Neural cell (in vitro differentiated cells): ENCODE measurements around the gene CBLIF. TPM values are rescaled to one million over a fixed set of nuclear protein-coding genes. Genes with fewer than 3 reads are reported as not detected.

Source experiments
- H2AFZ ChIP-seq: fragments of 200-600, 300-800 bp; sonication (generic), shearing (Covaris generic); 2 replicates; pipeline ENCODE4 v1.6.0; 2014; ENCODE audit warnings: low read depth, mild to moderate bottlenecking, antibody characterized with exemption, low read length, moderate library complexity
- H3F3A ChIP-seq: fragments of 200-600 bp; shearing (Covaris generic); 2 replicates; pipeline ENCODE4 v1.6.1; 2016; ENCODE audit warnings: mild to moderate bottlenecking, moderate library complexity, mixed read lengths, antibody characterized with exemption, low read length; ENCODE audit not compliant: insufficient read depth, poor library complexity, severe bottlenecking
- H3K27ac ChIP-seq: fragments of 200-600, 300-800 bp; sonication (generic), shearing (Covaris generic); 2 replicates; pipeline ENCODE4 v1.5.1; 2014; ENCODE audit warnings: mild to moderate bottlenecking, low read length, moderate library complexity
- H3K27me3 ChIP-seq: fragments of 300-800, 200-600 bp; sonication (generic), shearing (Covaris generic); 2 replicates; pipeline ENCODE4 v1.6.0; 2014; ENCODE audit warnings: mild to moderate bottlenecking, low read depth, low read length, moderate library complexity; ENCODE audit not compliant: insufficient read depth
- H3K36me3 ChIP-seq: fragments of 300-800, 200-600 bp; sonication (generic), shearing (Covaris generic); 2 replicates; pipeline ENCODE4 v1.5.1; 2014; ENCODE audit warnings: mild to moderate bottlenecking, antibody characterized with exemption, low read length, moderate library complexity; ENCODE audit not compliant: insufficient read depth
- H3K4me2 ChIP-seq: fragments of 300-800, 200-600 bp; sonication (generic), shearing (Covaris generic); 2 replicates; pipeline ENCODE4 v1.6.0; 2014; ENCODE audit warnings: mild to moderate bottlenecking, low read length
- H3K4me3 ChIP-seq: fragments of 300-800, 200-600 bp; sonication (generic), shearing (Covaris generic); 2 replicates; pipeline ENCODE4 v1.5.1; 2014; ENCODE audit warnings: mild to moderate bottlenecking, low read length, moderate library complexity
- H3K79me2 ChIP-seq: fragments of 200-600 bp; shearing (Covaris generic); replicated peaks from 2 replicates; pipeline ENCODE4 v1.6.0; 2014; ENCODE audit warnings: mild to moderate bottlenecking, low read length, moderate library complexity; ENCODE audit not compliant: insufficient read depth
- H3K9ac ChIP-seq: fragments of 300-800, 200-600 bp; sonication (generic), shearing (Covaris generic); 2 replicates; pipeline ENCODE4 v1.6.1; 2016; ENCODE audit warnings: mild to moderate bottlenecking, low read length, mixed read lengths
- H3K9me2 ChIP-seq: fragments of 200-600 bp; shearing (Covaris generic); 2 replicates; pipeline ENCODE4 v1.6.1; 2016; ENCODE audit warnings: mild to moderate bottlenecking, low read length, mixed read lengths; ENCODE audit not compliant: insufficient read depth
- H3K9me3 ChIP-seq: fragments of 200-600, 300-800 bp; sonication (generic), shearing (Covaris generic); 2 replicates; pipeline ENCODE4 v1.6.1; 2016; ENCODE audit warnings: mild to moderate bottlenecking, mixed run types, low read length, moderate library complexity, mixed read lengths
- H4K20me1 ChIP-seq: fragments of 200-600 bp; shearing (Covaris generic); 2 replicates; pipeline ENCODE4 v1.6.1; 2016; ENCODE audit warnings: mild to moderate bottlenecking, mixed run types; ENCODE audit not compliant: insufficient read depth
- EP300 ChIP-seq: fragments of 450-650 bp; conservative IDR thresholded peaks from 2 replicates; pipeline ENCODE4 v1.6.1; 2014; ENCODE audit warnings: antibody characterized with exemption, mild to moderate bottlenecking, moderate library complexity; ENCODE audit not compliant: poor library complexity, severe bottlenecking
- EZH2 ChIP-seq: fragments of 200-600, 300-800 bp; shearing (Covaris generic), sonication (generic); IDR thresholded peaks from 2 replicates; pipeline ENCODE4 v1.6.1; 2014; ENCODE audit warnings: antibody characterized with exemption, low read length, borderline replicate concordance, mild to moderate bottlenecking; ENCODE audit not compliant: insufficient read depth, poor library complexity, severe bottlenecking
- MXI1 ChIP-seq: fragments of 450-650 bp; conservative IDR thresholded peaks from 2 replicates; pipeline ENCODE4 v1.6.1; 2014; ENCODE audit warnings: antibody characterized with exemption, mild to moderate bottlenecking; ENCODE audit not compliant: poor library complexity, severe bottlenecking
- POLR2AphosphoS5 ChIP-seq: IDR thresholded peaks from 2 replicates; pipeline ENCODE4 v1.6.1; 2012
- RAD21 ChIP-seq: fragments of 450-650 bp; conservative IDR thresholded peaks from 2 replicates; pipeline ENCODE4 v1.6.1; 2014; ENCODE audit warnings: antibody characterized with exemption, mild to moderate bottlenecking, moderate library complexity
- SMC3 ChIP-seq: fragments of 450-650 bp; conservative IDR thresholded peaks from 2 replicates; pipeline ENCODE4 v1.6.1; 2014; ENCODE audit warnings: antibody characterized with exemption, mild to moderate bottlenecking, moderate library complexity; ENCODE audit not compliant: poor library complexity
- TAF1 ChIP-seq: IDR thresholded peaks from 2 replicates; pipeline ENCODE4 v1.6.1; 2012; ENCODE audit warnings: low read depth
- polyA plus RNA-seq: library from polyadenylated mRNA; depleted of rRNA; stranded (reverse); fragments of >200 nt; gene quantifications from 2 replicates; pipeline ENCODE4 v1.2.3, GENCODE V29; 2014
- TF ChIP-seq, protein P1 (sequence below): fragments of 450-650 bp; IDR thresholded peaks from 2 replicates; pipeline ENCODE4 v1.5.1; 2014; ENCODE audit warnings: antibody characterized with exemption, mild to moderate bottlenecking, moderate library complexity; ENCODE audit not compliant: poor library complexity, severe bottlenecking
- TF ChIP-seq, protein P2 (sequence below): IDR thresholded peaks from 2 replicates; pipeline ENCODE4 v1.6.1; 2012; ENCODE audit warnings: borderline replicate concordance

CBLIF gene
- polyA plus RNA-seq, 1 donor from 2014 or later, result not detected

DNA sequence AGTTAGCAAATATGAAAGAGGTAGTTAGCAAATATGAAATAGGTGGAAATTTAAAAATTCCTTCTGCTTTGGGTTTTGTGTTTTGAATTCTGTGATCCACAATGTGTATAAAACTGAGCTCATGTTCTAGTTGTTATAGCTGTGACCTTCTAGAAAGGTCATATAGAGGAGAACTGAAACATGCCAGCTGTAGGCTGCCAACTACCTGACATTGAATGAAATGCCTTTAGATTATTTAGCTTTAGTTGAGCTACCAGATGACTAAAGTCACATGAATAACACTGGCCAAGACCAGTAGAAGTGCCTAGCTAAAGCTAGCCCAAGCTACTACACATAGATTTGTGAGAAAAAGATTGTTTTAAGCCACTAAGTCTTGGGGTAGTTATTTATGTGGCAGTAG lies 26.8 kb upstream of the CBLIF start:
- H3K27ac ChIP-seq, result no peak overlapping the region

DNA sequence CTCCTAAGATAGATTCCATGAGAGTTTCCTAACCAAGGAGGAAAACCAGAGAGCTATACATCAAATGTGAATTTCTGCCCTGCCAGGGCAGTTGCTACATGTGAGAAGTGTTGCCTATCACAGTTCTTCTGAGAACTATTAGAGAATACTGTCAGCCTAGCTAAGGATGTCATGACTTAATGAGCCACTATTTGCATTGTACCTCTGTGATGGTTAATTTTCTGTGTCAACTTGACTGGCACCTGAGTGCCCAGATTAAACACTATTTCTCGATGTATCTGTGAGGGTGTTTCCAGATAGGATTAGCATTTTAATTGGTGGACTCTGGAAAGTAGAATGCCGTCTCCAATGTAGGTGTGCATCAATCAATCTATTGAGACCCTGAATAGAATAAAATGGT lies 22.6 kb upstream of the CBLIF start:
- Histone ChIP-seq H3K4me3 (no peak overlapping the region), H3F3A (no peaks in the 10 kb centered on the region), H3K9ac (no peak overlapping the region), H3K36me3 (no peaks in the 10 kb centered on the region), H4K20me1 (no peaks in the 10 kb centered on the region), H3K9me2 (no peaks in the 10 kb centered on the region), H3K27me3 (no peaks in the 10 kb centered on the region), H3K79me2 (no peaks in the 10 kb centered on the region), H2AFZ (no peak overlapping the region), H3K4me2 (no peak overlapping the region), H3K9me3 (no peaks in the 10 kb centered on the region), H3K27ac (peak overlapping the region; percentile 36)
- TF ChIP-seq EP300 (peak; percentile 89), POLR2AphosphoS5 (peak; percentile 60), EZH2 (no peak), TAF1 (no peak), SMC3 (no peak)
- TF ChIP-seq, protein P1, sequence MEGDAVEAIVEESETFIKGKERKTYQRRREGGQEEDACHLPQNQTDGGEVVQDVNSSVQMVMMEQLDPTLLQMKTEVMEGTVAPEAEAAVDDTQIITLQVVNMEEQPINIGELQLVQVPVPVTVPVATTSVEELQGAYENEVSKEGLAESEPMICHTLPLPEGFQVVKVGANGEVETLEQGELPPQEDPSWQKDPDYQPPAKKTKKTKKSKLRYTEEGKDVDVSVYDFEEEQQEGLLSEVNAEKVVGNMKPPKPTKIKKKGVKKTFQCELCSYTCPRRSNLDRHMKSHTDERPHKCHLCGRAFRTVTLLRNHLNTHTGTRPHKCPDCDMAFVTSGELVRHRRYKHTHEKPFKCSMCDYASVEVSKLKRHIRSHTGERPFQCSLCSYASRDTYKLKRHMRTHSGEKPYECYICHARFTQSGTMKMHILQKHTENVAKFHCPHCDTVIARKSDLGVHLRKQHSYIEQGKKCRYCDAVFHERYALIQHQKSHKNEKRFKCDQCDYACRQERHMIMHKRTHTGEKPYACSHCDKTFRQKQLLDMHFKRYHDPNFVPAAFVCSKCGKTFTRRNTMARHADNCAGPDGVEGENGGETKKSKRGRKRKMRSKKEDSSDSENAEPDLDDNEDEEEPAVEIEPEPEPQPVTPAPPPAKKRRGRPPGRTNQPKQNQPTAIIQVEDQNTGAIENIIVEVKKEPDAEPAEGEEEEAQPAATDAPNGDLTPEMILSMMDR, result no peak

More for the DNA sequence above, 26.8 kb upstream of the CBLIF start:
- Histone ChIP-seq H3K9me2 (no peaks in the 10 kb centered on the region), H3K36me3 (no peaks in the 10 kb centered on the region), H3K9me3 (no peaks in the 10 kb centered on the region), H3F3A (no peaks in the 10 kb centered on the region), H3K27me3 (no peaks in the 10 kb centered on the region), H3K4me2 (no peak overlapping the region), H3K79me2 (no peaks in the 10 kb centered on the region), H3K9ac (no peak overlapping the region), H3K4me3 (no peak overlapping the region), H4K20me1 (no peaks in the 10 kb centered on the region), H2AFZ (no peak overlapping the region)
- TF ChIP-seq EZH2 (no peak), POLR2AphosphoS5 (no peak), TAF1 (no peak), MXI1 (no peak), EP300 (no peak), SMC3 (no peak)

DNA sequence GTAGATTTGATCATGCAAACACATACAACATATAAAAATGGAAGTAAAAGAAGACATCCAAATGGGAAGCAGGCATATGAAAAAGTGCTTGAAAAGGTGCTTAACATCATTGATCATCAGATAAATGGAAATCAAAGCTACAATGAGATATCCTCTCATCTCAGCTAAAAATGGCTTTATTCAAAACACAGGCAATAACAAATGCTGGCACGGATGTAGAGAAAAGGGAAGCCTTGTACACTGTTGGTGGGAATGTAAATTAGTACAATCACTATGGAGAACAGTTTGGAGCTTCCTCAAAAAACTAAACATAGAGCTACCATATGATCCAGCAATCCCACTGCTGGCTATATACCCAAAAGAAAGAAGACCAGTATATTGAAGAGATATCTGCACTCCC lies 21.5 kb upstream of the CBLIF start:
- no peaks in the 10 kb centered on the region for H3K9me2 ChIP-seq

DNA sequence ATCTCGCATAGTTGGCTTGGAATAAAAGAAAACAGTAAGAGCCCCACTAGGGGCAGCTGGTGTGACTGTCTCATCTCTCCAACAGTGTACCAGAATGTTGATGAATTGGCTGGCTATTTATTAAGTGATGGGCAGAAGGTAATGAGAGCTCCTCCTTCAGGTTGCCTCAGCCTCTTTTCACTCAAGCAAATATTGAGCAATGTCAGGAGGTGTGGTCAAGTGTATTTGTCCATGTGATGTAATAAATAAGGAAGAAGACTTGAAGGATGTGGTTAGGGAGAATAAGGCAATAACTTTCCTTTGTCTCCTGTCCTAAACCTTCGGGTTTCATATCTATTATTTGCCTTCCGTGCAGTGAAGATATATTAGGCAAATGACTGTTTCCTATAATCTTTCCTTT lies 21.1 kb upstream of the CBLIF start, which contains the start of gene TCN1:
Gene TCN1 (minus strand): TSS at position 91 of the 400 bp plus-strand sequence. CDS start 17 bp downstream, at position 74.
- no peaks in the 10 kb centered on the region for H3K9me3 ChIP-seq
- H3F3A ChIP-seq, result no peaks in the 10 kb centered on the region
- no peak within 1 kb of the TSS for H3K4me2 ChIP-seq
- TF ChIP-seq POLR2AphosphoS5 (no peak), RAD21 (no peak), EP300 (no peak), MXI1 (no peak), EZH2 (no peak), SMC3 (no peak), TAF1 (no peak)
- TF ChIP-seq, protein P2, sequence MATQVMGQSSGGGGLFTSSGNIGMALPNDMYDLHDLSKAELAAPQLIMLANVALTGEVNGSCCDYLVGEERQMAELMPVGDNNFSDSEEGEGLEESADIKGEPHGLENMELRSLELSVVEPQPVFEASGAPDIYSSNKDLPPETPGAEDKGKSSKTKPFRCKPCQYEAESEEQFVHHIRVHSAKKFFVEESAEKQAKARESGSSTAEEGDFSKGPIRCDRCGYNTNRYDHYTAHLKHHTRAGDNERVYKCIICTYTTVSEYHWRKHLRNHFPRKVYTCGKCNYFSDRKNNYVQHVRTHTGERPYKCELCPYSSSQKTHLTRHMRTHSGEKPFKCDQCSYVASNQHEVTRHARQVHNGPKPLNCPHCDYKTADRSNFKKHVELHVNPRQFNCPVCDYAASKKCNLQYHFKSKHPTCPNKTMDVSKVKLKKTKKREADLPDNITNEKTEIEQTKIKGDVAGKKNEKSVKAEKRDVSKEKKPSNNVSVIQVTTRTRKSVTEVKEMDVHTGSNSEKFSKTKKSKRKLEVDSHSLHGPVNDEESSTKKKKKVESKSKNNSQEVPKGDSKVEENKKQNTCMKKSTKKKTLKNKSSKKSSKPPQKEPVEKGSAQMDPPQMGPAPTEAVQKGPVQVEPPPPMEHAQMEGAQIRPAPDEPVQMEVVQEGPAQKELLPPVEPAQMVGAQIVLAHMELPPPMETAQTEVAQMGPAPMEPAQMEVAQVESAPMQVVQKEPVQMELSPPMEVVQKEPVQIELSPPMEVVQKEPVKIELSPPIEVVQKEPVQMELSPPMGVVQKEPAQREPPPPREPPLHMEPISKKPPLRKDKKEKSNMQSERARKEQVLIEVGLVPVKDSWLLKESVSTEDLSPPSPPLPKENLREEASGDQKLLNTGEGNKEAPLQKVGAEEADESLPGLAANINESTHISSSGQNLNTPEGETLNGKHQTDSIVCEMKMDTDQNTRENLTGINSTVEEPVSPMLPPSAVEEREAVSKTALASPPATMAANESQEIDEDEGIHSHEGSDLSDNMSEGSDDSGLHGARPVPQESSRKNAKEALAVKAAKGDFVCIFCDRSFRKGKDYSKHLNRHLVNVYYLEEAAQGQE, result no peak
- TF ChIP-seq, protein P1, result no peak
- H2AFZ ChIP-seq, result no peak within 1 kb of the TSS
- no peaks in the 10 kb centered on the region for H3K36me3 ChIP-seq
- H4K20me1 ChIP-seq, result no peaks in the 10 kb centered on the region
- H3K9me2 ChIP-seq, result no peaks in the 10 kb centered on the region
- H3K27me3 ChIP-seq, result no peaks in the 10 kb centered on the region
- H3K4me3 ChIP-seq, result no peak within 1 kb of the TSS
- no peaks in the 10 kb centered on the region for H3K79me2 ChIP-seq
- H3K9ac ChIP-seq, result no peak within 1 kb of the TSS
- H3K27ac ChIP-seq, result no peak within 1 kb of the TSS

More for the DNA sequence above, 21.5 kb upstream of the CBLIF start:
- no peak overlapping the region for H3K9ac ChIP-seq
- H3K79me2 ChIP-seq, result no peaks in the 10 kb centered on the region
- H3K27me3 ChIP-seq, result no peaks in the 10 kb centered on the region
- H3F3A ChIP-seq, result no peaks in the 10 kb centered on the region
- no peak for TF ChIP-seq RAD21
- H3K36me3 ChIP-seq, result no peaks in the 10 kb centered on the region
- H4K20me1 ChIP-seq, result no peaks in the 10 kb centered on the region
- H3K9me3 ChIP-seq, result no peaks in the 10 kb centered on the region
- H3K4me2 ChIP-seq, result no peak overlapping the region
- no peak overlapping the region for H3K27ac ChIP-seq
- H3K4me3 ChIP-seq, result no peak overlapping the region
- H2AFZ ChIP-seq, result no peak overlapping the region
